Osteocyte (in vitro differentiated cells): ENCODE results near the gene CRYGN. TPM values are rescaled to one million over a fixed set of nuclear protein-coding genes. Genes with fewer than 3 reads are reported as not detected.
A peak's percentile ranks its signal among the peaks of the same experiment; 100 is the strongest.

Source experiments
- DNase-seq: peaks from one replicate; pipeline ENCODE4 v3.0.0; 2021; ENCODE audit warnings: mixed read lengths; ENCODE audit not compliant: unreplicated experiment; ENCODE audit errors: extremely low spot score
- H3K27ac Mint-ChIP-seq: one replicate; pipeline ENCODE4 v1.8.0; 2021; ENCODE audit warnings: mild to moderate bottlenecking, mixed read lengths; ENCODE audit not compliant: unreplicated experiment
- H3K27me3 Mint-ChIP-seq: one replicate; pipeline ENCODE4 v1.8.0; 2021; ENCODE audit warnings: mixed read lengths; ENCODE audit not compliant: unreplicated experiment
- H3K36me3 Mint-ChIP-seq: one replicate; pipeline ENCODE4 v1.8.0; 2021; ENCODE audit warnings: mixed read lengths; ENCODE audit not compliant: unreplicated experiment
- H3K4me1 Mint-ChIP-seq: one replicate; pipeline ENCODE4 v1.8.0; 2021; ENCODE audit warnings: mixed read lengths; ENCODE audit not compliant: unreplicated experiment
- H3K4me3 Mint-ChIP-seq: one replicate; pipeline ENCODE4 v1.8.0; 2021; ENCODE audit warnings: mild to moderate bottlenecking, moderate library complexity, mixed read lengths; ENCODE audit not compliant: unreplicated experiment
- H3K9me3 Mint-ChIP-seq: one replicate; pipeline ENCODE4 v1.8.0; 2021; ENCODE audit warnings: mixed read lengths; ENCODE audit not compliant: unreplicated experiment
- total RNA-seq: library from RNA; stranded (reverse); gene quantifications from 2 replicates; pipeline ENCODE4 v1.2.1, GENCODE V29; 2021
- TF ChIP-seq, protein P1 (sequence below): fragments of 200-600 bp; sonication (generic); IDR thresholded peaks from 2 replicates; pipeline ENCODE4 v1.5.0; 2021; ENCODE audit warnings: antibody characterized with exemption, mild to moderate bottlenecking, moderate library complexity

Gene CRYGN
- total RNA-seq, 1 donor from 2014 or later: not detected

GRCh38 chr7:151459726-151460473 is 20.0 kb upstream of the CRYGN start:
- peak overlapping the region; percentile 86 for H3K27ac Mint-ChIP-seq
- H3K4me3 Mint-ChIP-seq: peak overlapping the region; percentile 57
- peak; percentile 89 for DNase-seq
- H3K4me1 Mint-ChIP-seq: peaks cover 20% of the 10 kb centered on the region
- H3K9me3 Mint-ChIP-seq: peaks cover 15% of the 10 kb centered on the region
- H3K27me3 Mint-ChIP-seq: no peaks in the 10 kb centered on the region
- TF ChIP-seq, protein P1, sequence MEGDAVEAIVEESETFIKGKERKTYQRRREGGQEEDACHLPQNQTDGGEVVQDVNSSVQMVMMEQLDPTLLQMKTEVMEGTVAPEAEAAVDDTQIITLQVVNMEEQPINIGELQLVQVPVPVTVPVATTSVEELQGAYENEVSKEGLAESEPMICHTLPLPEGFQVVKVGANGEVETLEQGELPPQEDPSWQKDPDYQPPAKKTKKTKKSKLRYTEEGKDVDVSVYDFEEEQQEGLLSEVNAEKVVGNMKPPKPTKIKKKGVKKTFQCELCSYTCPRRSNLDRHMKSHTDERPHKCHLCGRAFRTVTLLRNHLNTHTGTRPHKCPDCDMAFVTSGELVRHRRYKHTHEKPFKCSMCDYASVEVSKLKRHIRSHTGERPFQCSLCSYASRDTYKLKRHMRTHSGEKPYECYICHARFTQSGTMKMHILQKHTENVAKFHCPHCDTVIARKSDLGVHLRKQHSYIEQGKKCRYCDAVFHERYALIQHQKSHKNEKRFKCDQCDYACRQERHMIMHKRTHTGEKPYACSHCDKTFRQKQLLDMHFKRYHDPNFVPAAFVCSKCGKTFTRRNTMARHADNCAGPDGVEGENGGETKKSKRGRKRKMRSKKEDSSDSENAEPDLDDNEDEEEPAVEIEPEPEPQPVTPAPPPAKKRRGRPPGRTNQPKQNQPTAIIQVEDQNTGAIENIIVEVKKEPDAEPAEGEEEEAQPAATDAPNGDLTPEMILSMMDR: peak; percentile 59
- H3K36me3 Mint-ChIP-seq: peaks cover 21% of the 10 kb centered on the region

- TF ChIP-seq, protein P1: no peak
- Mint-ChIP-seq H3K36me3 (no peaks in the 10 kb centered on the region), H3K4me3 (no peak overlapping the region), H3K4me1 (peaks cover 28% of the 10 kb centered on the region), H3K27me3 (no peaks in the 10 kb centered on the region), H3K27ac (no peak overlapping the region), H3K9me3 (peaks cover 4% of the 10 kb centered on the region)
- no peak for DNase-seq
These were observed 17.6 kb upstream of the CRYGN start for GRCh38 chr7:151457534-151457933.

GRCh38 chr7:151456782-151457181 is 16.8 kb upstream of the CRYGN start:
- H3K27ac Mint-ChIP-seq: no peak overlapping the region
- H3K4me1 Mint-ChIP-seq: peaks cover 28% of the 10 kb centered on the region

GRCh38 chr7:151456276-151456675 is 16.3 kb upstream of the CRYGN start:
- Mint-ChIP-seq H3K4me3 (no peak overlapping the region), H3K27me3 (no peaks in the 10 kb centered on the region), H3K9me3 (no peaks in the 10 kb centered on the region), H3K36me3 (no peaks in the 10 kb centered on the region), H3K27ac (no peak overlapping the region), H3K4me1 (peaks cover 27% of the 10 kb centered on the region)
- DNase-seq: no peak
- TF ChIP-seq, protein P1: no peak

More at GRCh38 chr7:151456782-151457181, 16.8 kb upstream of the CRYGN start:
- no peak for DNase-seq
- Mint-ChIP-seq H3K27me3 (no peaks in the 10 kb centered on the region), H3K36me3 (no peaks in the 10 kb centered on the region), H3K9me3 (no peaks in the 10 kb centered on the region), H3K4me3 (no peak overlapping the region)
- TF ChIP-seq, protein P1: no peak

DNA sequence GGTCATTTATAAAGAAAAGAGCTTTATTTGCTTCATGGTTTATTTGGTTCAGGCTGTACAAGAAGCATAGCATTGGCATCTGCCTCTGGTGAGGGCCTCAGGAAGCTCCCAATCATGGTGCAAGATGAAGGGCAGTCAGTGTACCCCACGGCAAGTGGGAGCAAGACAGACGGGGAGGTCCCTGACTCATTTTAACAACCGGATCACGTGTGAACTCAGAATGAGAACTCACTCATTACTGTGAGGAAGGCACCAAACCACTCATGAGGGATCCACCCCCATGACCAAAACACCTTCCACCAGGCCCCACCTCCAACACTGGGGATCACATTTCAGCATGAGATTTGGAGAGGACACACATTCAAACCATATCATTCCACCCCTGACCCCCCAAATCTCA is 15.7 kb upstream of the CRYGN start:
- DNase-seq: no peak
- H3K9me3 Mint-ChIP-seq: no peaks in the 10 kb centered on the region
- H3K4me1 Mint-ChIP-seq: peaks cover 21% of the 10 kb centered on the region
- no peaks in the 10 kb centered on the region for H3K36me3 Mint-ChIP-seq
- TF ChIP-seq, protein P1: no peak
- H3K4me3 Mint-ChIP-seq: no peak overlapping the region
- H3K27ac Mint-ChIP-seq: no peak overlapping the region
- peaks cover 2% of the 10 kb centered on the region for H3K27me3 Mint-ChIP-seq
